Activated CD4-positive, alpha-beta T cell treated with anti-CD3 and anti-CD28 coated beads, Interleukin-2, amount 50 U/mL, for 1 hour (primary cell): Measurements from ENCODE around the gene FLOT1.
A peak's percentile ranks its signal among the peaks of the same experiment; 100 is the strongest.
"Not testable (repeated sequence)": the region's sequence is repeated elsewhere in the genome, so short reads cannot be mapped to it uniquely, and the experiment has no call there.

Source experiments
- DNase-seq: peaks from one replicate; pipeline ENCODE4 v3.0.0-alpha.2; 2020

FLOT1 gene

GRCh38 chr6:30722280-30723112, 20.0 kb downstream of the FLOT1 start:
- peak; percentile 87 for DNase-seq

DNA sequence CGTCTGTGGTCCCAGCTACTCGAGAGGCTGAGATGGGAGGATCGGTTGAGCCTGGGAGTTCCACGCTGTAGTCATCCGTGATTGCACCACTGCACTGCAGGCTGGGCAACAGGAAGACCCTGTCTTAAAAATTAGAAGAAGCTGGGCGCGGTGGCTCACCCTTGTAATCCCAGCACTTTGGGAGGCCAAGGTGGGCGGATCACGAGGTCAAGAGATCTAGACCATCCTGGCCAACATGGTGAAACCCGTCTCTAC, 20.5 kb downstream of the FLOT1 start:
- peak; percentile 21 for DNase-seq

GRCh38 chr6:30721198-30722024, 21.1 kb downstream of the FLOT1 start:
- peak; percentile 95 for DNase-seq

GRCh38 chr6:30720738-30721197, 21.7 kb downstream of the FLOT1 start:
- DNase-seq = peak; percentile 51

GRCh38 chr6:30719791-30720737, 22.4 kb downstream of the FLOT1 start, which contains the start of gene TUBB:
Gene TUBB, plus strand, starts transcription at chr6:30720352. Its CDS starts 155 bp downstream, at chr6:30720507.
- peak; percentile 94 for DNase-seq

DNA sequence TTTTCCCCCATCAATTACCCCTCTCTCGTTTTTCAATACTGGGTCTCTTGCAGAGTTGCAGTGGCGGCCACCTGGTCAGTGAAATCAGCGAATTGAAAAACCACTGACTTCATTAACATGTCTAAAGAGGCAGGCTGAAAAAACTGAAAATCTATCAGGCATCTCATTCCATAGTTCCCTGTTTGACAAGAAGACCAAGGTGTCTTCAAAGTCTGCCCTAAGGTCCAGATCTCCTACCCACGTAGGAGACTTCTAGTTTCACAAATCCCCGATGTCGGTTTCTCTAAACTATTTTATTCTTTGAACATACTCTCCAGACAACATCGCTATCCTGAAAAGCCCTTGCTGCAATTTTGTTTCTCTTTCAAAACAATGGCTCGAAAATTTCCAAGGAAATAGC, 23.1 kb downstream of the FLOT1 start:
- DNase-seq = no peak

- DNase-seq = not testable (repeated sequence)
Measured at GRCh38 chr6:30717845-30718720, 24.4 kb downstream of the FLOT1 start.

GRCh38 chr6:30717129-30717844, 25.2 kb downstream of the FLOT1 start, which contains the start of gene MDC1:
Gene MDC1, minus strand, starts transcription at chr6:30717281. Its CDS starts 2,106 bp downstream, at chr6:30715175.
- peak; percentile 97 for DNase-seq

DNA sequence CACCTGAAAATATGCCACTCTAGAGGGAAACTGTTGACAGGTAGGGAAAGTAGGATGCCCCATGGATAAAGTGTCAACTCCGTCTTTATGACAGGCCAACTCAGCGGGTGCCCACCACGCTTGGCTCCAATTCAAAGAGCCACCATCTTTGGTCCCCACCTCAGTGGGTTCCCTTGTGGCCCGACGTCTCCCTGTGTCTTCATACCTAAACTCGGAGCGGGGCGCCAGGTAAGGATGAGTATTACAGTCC, 25.7 kb downstream of the FLOT1 start:
- DNase-seq = no peak

GRCh38 chr6:30714263-30714662, 28.2 kb downstream of the FLOT1 start:
- DNase-seq = no peak

- DNase-seq = no peak
Measured at GRCh38 chr6:30712441-30712945, 30.0 kb downstream of the FLOT1 start.

- no peak for DNase-seq
Measured at GRCh38 chr6:30711758-30712380, 30.6 kb downstream of the FLOT1 start.

GRCh38 chr6:30709101-30709868, 33.2 kb downstream of the FLOT1 start:
- no peak for DNase-seq

GRCh38 chr6:30707281-30707850, 35.1 kb downstream of the FLOT1 start:
- no peak for DNase-seq

GRCh38 chr6:30705620-30706019, 36.9 kb downstream of the FLOT1 start:
- no peak for DNase-seq

GRCh38 chr6:30703821-30704220, 38.7 kb downstream of the FLOT1 start:
- DNase-seq = no peak

GRCh38 chr6:30703011-30703410, 39.5 kb downstream of the FLOT1 start:
- DNase-seq = no peak

- DNase-seq = no peak
Measured at GRCh38 chr6:30700340-30700739, 42.1 kb downstream of the FLOT1 start.

- DNase-seq = no peak
Measured at GRCh38 chr6:30696432-30696831, 46.1 kb downstream of the FLOT1 start.
